DLD1 (cell line): ENCODE results near the gene PCA3.

Experiments used
- in situ Hi-C: cut with HindIII; loops from 2 replicates; pipeline ENCODE4 v1.10.0; 2017; ENCODE audit warnings: low sequenced_read_pairs

Gene PCA3

GRCh38 chr9:76751001-76751400 lies 13.2 kb upstream of the PCA3 start:
- in situ Hi-C loops = no loop called here

GRCh38 chr9:76756268-76756640 lies 8.0 kb upstream of the PCA3 start:
- in situ Hi-C loops = no loop called here

- in situ Hi-C loops = no loop called here
Observed at GRCh38 chr9:76756941-76757673, 7.1 kb upstream of the PCA3 start.

- in situ Hi-C loops = no loop called here
Observed at GRCh38 chr9:76758476-76758875, 5.8 kb upstream of the PCA3 start.

GRCh38 chr9:76759732-76760131 lies 4.5 kb upstream of the PCA3 start:
- in situ Hi-C loops = no loop called here

- in situ Hi-C loops = no loop called here
Observed at GRCh38 chr9:76761448-76761847, 2.8 kb upstream of the PCA3 start.

- in situ Hi-C loops = no loop called here
Observed at GRCh38 chr9:76766126-76766525, 1.9 kb downstream of the PCA3 start.

GRCh38 chr9:76772686-76773445 lies 8.6 kb downstream of the PCA3 start:
- in situ Hi-C loops = no loop called here

GRCh38 chr9:76784881-76785280 lies 20.6 kb downstream of the PCA3 start:
- in situ Hi-C loops = no loop called here

- in situ Hi-C loops = no loop called here
Observed at GRCh38 chr9:76785501-76785900, 21.3 kb downstream of the PCA3 start.

- in situ Hi-C loops = no loop called here
Observed at GRCh38 chr9:76787677-76788076, 23.4 kb downstream of the PCA3 start.

GRCh38 chr9:76789840-76790239 lies 25.6 kb downstream of the PCA3 start:
- in situ Hi-C loops = no loop called here

GRCh38 chr9:76793784-76794431 lies 29.7 kb downstream of the PCA3 start:
- in situ Hi-C loops = no loop called here

- in situ Hi-C loops = no loop called here
Observed at GRCh38 chr9:76796296-76796695, 32.1 kb downstream of the PCA3 start.

- in situ Hi-C loops = no loop called here
Observed at GRCh38 chr9:76798527-76798926, 34.3 kb downstream of the PCA3 start.

GRCh38 chr9:76799473-76799872 lies 35.2 kb downstream of the PCA3 start:
- in situ Hi-C loops = no loop called here

GRCh38 chr9:76800901-76801300 lies 36.7 kb downstream of the PCA3 start:
- in situ Hi-C loops = no loop called here

GRCh38 chr9:76803083-76803482 lies 38.8 kb downstream of the PCA3 start:
- in situ Hi-C loops = no loop called here

- in situ Hi-C loops = no loop called here
Observed at GRCh38 chr9:76803762-76804161, 39.5 kb downstream of the PCA3 start.

- in situ Hi-C loops = no loop called here
Observed at GRCh38 chr9:76808636-76809035, 44.4 kb downstream of the PCA3 start.

GRCh38 chr9:76810377-76810957 lies 46.2 kb downstream of the PCA3 start:
- in situ Hi-C loops = loop anchor here (10.0 kb wide), 2 partner anchors 84 to 174 kb away; no protein-coding TSS in a partner anchor
